Stimulated activated CD8-positive, alpha-beta memory T cell treated with anti-CD3 and anti-CD28 coated beads, Interleukin-4, amount 100 ng/mL, for 1 hour (primary cell): ENCODE results near the gene EFCAB5.

Experiments used
- DNase-seq, 2 donors: peaks; one replicate each; pipeline ENCODE4 v3.0.0-alpha.2; 2020; ENCODE audit warnings: low read depth in 2 of 2, low spot score in 1 of 2

The EFCAB5 gene

GRCh38 chr17:30151471-30151870, 210.0 kb downstream of the EFCAB5 start:
- no peak for DNase-seq

- DNase-seq: no peak
These were observed 212.0 kb downstream of the EFCAB5 start for GRCh38 chr17:30153463-30153862.

- DNase-seq: no peak
These were observed 214.0 kb downstream of the EFCAB5 start for GRCh38 chr17:30155389-30155788.
